H9 (cell line): Measurements from ENCODE around the gene ARSG. TPM values are rescaled to one million over a fixed set of nuclear protein-coding genes. Genes with fewer than 3 reads are reported as not detected.

Experiments
- DNase-seq: peaks from one replicate; pipeline ENCODE4 v3.0.0-alpha.2; 2017
- H2AFZ ChIP-seq: one replicate; pipeline ENCODE4 v1.6.1; 2013; ENCODE audit warnings: mild to moderate bottlenecking, low read length, control low read depth, moderate library complexity
- H2AK5ac ChIP-seq: 2 replicates; pipeline ENCODE4 v1.6.1; 2013; ENCODE audit warnings: low read length, control low read depth, mixed read lengths; ENCODE audit not compliant: insufficient read length
- H2BK120ac ChIP-seq: one replicate; pipeline ENCODE4 v1.6.1; 2013; ENCODE audit warnings: low read depth, mild to moderate bottlenecking, low read length, control low read depth, inconsistent platforms; ENCODE audit not compliant: poor library complexity, severe bottlenecking
- H2BK12ac ChIP-seq: 2 replicates; pipeline ENCODE4 v1.6.1; 2013; ENCODE audit warnings: low read length, control low read depth, mixed read lengths, low read depth; ENCODE audit not compliant: insufficient read length
- H2BK15ac ChIP-seq: 2 replicates; pipeline ENCODE4 v1.6.1; 2013; ENCODE audit warnings: low read depth, low read length, control low read depth
- H2BK20ac ChIP-seq: one replicate; pipeline ENCODE4 v1.6.1; 2013; ENCODE audit warnings: low read depth, mild to moderate bottlenecking, low read length, control low read depth, inconsistent platforms; ENCODE audit not compliant: poor library complexity, severe bottlenecking
- H2BK5ac ChIP-seq: 2 replicates; pipeline ENCODE4 v1.6.1; 2013; ENCODE audit warnings: low read length, control low read depth, mixed read lengths; ENCODE audit not compliant: insufficient read length
- H3K14ac ChIP-seq: 2 replicates; pipeline ENCODE4 v1.6.1; 2013; ENCODE audit warnings: low read length, control low read depth; ENCODE audit not compliant: insufficient read depth
- H3K18ac ChIP-seq: 2 replicates; pipeline ENCODE4 v1.6.1; 2013; ENCODE audit warnings: low read depth, mild to moderate bottlenecking, mixed read lengths, low read length, control low read depth; ENCODE audit not compliant: insufficient read length
- H3K23ac ChIP-seq: 2 replicates; pipeline ENCODE4 v1.6.1; 2013; ENCODE audit warnings: low read length, control low read depth, mixed read lengths, low read depth; ENCODE audit not compliant: insufficient read length
- H3K23me2 ChIP-seq: 2 replicates; pipeline ENCODE4 v1.6.1; 2013; ENCODE audit warnings: low read depth, mild to moderate bottlenecking, mixed read lengths, low read length, control low read depth; ENCODE audit not compliant: insufficient read length, poor library complexity, severe bottlenecking
- H3K27ac ChIP-seq: 2 replicates; pipeline ENCODE4 v1.5.1; 2013; ENCODE audit warnings: low read length, control low read depth, mixed read lengths, low read depth; ENCODE audit not compliant: insufficient read length
- H3K27me3 ChIP-seq: 2 replicates; pipeline ENCODE4 v1.6.1; 2013; ENCODE audit warnings: low read length, control low read depth, inconsistent platforms; ENCODE audit not compliant: insufficient read depth
- H3K4ac ChIP-seq: 2 replicates; pipeline ENCODE4 v1.6.1; 2013; ENCODE audit warnings: low read depth, mild to moderate bottlenecking, control low read depth, inconsistent platforms, low read length, moderate library complexity
- H3K4me1 ChIP-seq: 2 replicates; pipeline ENCODE4 v1.6.1; 2013; ENCODE audit warnings: low read length, control low read depth, inconsistent platforms; ENCODE audit not compliant: insufficient read depth
- H3K4me2 ChIP-seq: 2 replicates; pipeline ENCODE4 v1.6.1; 2013; ENCODE audit warnings: low read length, control low read depth, mixed read lengths; ENCODE audit not compliant: insufficient read length, insufficient read depth
- H3K56ac ChIP-seq: 2 replicates; pipeline ENCODE4 v1.6.1; 2013; ENCODE audit warnings: low read depth, mild to moderate bottlenecking, mixed read lengths, low read length, control low read depth; ENCODE audit not compliant: insufficient read length
- H3K79me1 ChIP-seq: 2 replicates; pipeline ENCODE4 v1.6.1; 2013; ENCODE audit warnings: low read depth, mild to moderate bottlenecking, moderate library complexity, low read length, control low read depth, inconsistent platforms; ENCODE audit not compliant: insufficient read depth, poor library complexity, severe bottlenecking
- H3K79me2 ChIP-seq: 2 replicates; pipeline ENCODE4 v1.6.1; 2013; ENCODE audit warnings: low read length, control low read depth, inconsistent platforms; ENCODE audit not compliant: insufficient read depth
- H3K9ac ChIP-seq: 2 replicates; pipeline ENCODE4 v1.6.1; 2013; ENCODE audit warnings: low read length, control low read depth, mixed read lengths; ENCODE audit not compliant: insufficient read length; ENCODE audit errors: extremely low read depth
- H3K9me3 ChIP-seq: one replicate; pipeline ENCODE4 v1.6.1; 2013; ENCODE audit warnings: low read depth, low read length, inconsistent platforms; ENCODE audit not compliant: control insufficient read depth
- H3T11ph ChIP-seq: one replicate; pipeline ENCODE4 v1.6.1; 2013; ENCODE audit warnings: mild to moderate bottlenecking, low read length, control low read depth, inconsistent platforms
- H4K20me1 ChIP-seq: one replicate; pipeline ENCODE4 v1.6.1; 2013; ENCODE audit not compliant: control insufficient read depth, insufficient read length, insufficient read depth
- H4K5ac ChIP-seq: 2 replicates; pipeline ENCODE4 v1.6.1; 2013; ENCODE audit warnings: low read depth, mild to moderate bottlenecking, mixed read lengths, low read length, control low read depth; ENCODE audit not compliant: insufficient read length
- H4K8ac ChIP-seq: replicated peaks from 2 replicates; pipeline ENCODE4 v1.6.1; 2013; ENCODE audit warnings: low read length, control low read depth, mixed read lengths, low read depth; ENCODE audit not compliant: insufficient read length
- H4K91ac ChIP-seq: 2 replicates; pipeline ENCODE4 v1.6.1; 2013; ENCODE audit warnings: low read depth, mild to moderate bottlenecking, moderate library complexity, mixed read lengths, low read length, control low read depth; ENCODE audit not compliant: insufficient read length
- H3K27ac Mint-ChIP-seq, 3 experiments: 2 replicates in 2 of 3; 3 replicates in 1 of 3; pipeline ENCODE4 v1.8.0; 2020 to 2021; ENCODE audit warnings: mixed read lengths in 3 of 3, mild to moderate bottlenecking in 1 of 3, moderate library complexity in 1 of 3
- H3K27me3 Mint-ChIP-seq: 2 replicates; pipeline ENCODE4 v1.8.0; 2021; ENCODE audit warnings: low read depth, mild to moderate bottlenecking, moderate library complexity, mixed read lengths
- H3K36me3 Mint-ChIP-seq, 3 experiments: 2 replicates in 2 of 3; 3 replicates in 1 of 3; pipeline ENCODE4 v1.8.0; 2020 to 2021; ENCODE audit warnings: low read depth in 3 of 3, mixed read lengths in 3 of 3; ENCODE audit not compliant: insufficient read depth in 1 of 3
- H3K4me1 Mint-ChIP-seq, 2 experiments: 2 replicates each; pipeline ENCODE4 v1.8.0; 2020; ENCODE audit warnings: mixed read lengths in 2 of 2
- H3K4me3 Mint-ChIP-seq, 2 experiments: 2 replicates in 1 of 2; 3 replicates in 1 of 2; pipeline ENCODE4 v1.8.0; 2020 to 2021; ENCODE audit warnings: mild to moderate bottlenecking in 2 of 2, mixed read lengths in 2 of 2, moderate library complexity in 1 of 2
- H3K9me3 Mint-ChIP-seq, 2 experiments: 2 replicates in 1 of 2; 3 replicates in 1 of 2; pipeline ENCODE4 v1.8.0; 2020; ENCODE audit warnings: mild to moderate bottlenecking in 2 of 2, mixed read lengths in 2 of 2, moderate library complexity in 1 of 2
- WGBS: extraction: QIAGEN DNeasy Blood & Tissue Kit; methylation state at CpG from one replicate; pipeline ENCODE4 v1.1.7; 2013; ENCODE audit warnings: missing lambda C conversion rate, low lambda C conversion rate, mixed read lengths; ENCODE audit not compliant: insufficient read length; ENCODE audit errors: extremely low coverage; 5-methylcytosine and 5-hydroxymethylcytosine counted together
- total RNA-seq: library from RNA; stranded (reverse); gene quantifications from 2 replicates; pipeline ENCODE4 v1.2.1, GENCODE V29; 2021
- TF ChIP-seq, protein P1 (sequence below): fragments of 200-600 bp; sonication (generic); conservative IDR thresholded peaks from 3 replicates; pipeline ENCODE4 v1.8.0; 2021; ENCODE audit warnings: antibody characterized with exemption, mild to moderate bottlenecking

Gene ARSG
- total RNA-seq, 1 experiment from 2014 or later = 3.6 TPM

DNA sequence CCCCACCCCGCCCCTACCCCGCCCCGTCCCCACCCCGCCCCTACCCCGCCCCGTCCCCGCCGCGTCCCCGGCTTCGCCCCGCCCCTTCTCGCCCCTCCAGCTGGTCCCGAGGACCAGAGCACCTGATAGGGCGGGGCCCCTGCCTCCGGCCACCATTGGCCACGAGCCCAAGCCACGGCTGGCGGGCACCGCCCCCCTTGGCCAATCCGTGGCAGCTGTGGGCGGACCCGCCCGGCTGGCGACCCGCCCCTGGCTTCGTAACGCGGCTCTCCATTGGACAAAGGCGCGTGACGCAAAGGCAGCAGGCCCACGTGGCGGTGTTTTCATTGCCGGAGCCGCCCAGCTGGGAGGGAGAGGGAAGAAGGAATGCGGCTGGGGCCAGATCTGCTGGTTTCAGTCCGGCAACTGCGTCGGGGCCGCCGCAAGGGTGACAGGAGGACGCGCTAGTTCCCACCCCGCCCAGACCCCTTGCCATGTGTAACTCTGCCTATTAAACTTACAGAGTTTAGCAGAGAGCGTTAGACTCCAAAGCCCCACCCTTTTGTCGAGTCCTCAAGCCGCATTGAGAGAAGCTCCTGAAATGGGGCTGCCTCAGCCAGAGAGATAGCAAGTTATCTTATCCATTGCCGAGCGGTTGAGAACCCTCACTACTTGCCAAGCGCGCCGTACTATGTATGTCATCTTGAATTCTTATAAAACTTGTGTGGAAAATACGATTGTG is 166.4 kb downstream of the ARSG start:
- Histone ChIP-seq H2BK12ac (no peak overlapping the region), H3K23me2 (peaks cover 3% of the 10 kb centered on the region), H3K18ac (no peak overlapping the region), H3K27ac (no peak overlapping the region), H4K91ac (no peak overlapping the region), H3K9ac (no peak overlapping the region), H3K9me3 (no peaks in the 10 kb centered on the region), H3K4ac (no peak overlapping the region), H4K5ac (no peak overlapping the region), H2AFZ (no peak overlapping the region), H3K79me2 (no peaks in the 10 kb centered on the region), H3K79me1 (no peaks in the 10 kb centered on the region), H3T11ph (no peak overlapping the region), H3K27me3 (no peaks in the 10 kb centered on the region), H3K4me1 (peaks cover 8% of the 10 kb centered on the region; the same call in 1 of the 2 replicates), H3K14ac (no peak overlapping the region), H2BK20ac (no peak overlapping the region), H4K20me1 (no peaks in the 10 kb centered on the region), H4K8ac (no peak overlapping the region), H2BK120ac (no peak overlapping the region), H3K4me2 (peak overlapping the region; percentile 65), H2BK15ac (no peak overlapping the region), H3K23ac (no peak overlapping the region), H2BK5ac (no peak overlapping the region), H3K56ac (no peak overlapping the region), H2AK5ac (no peak overlapping the region)
- no peaks in the 10 kb centered on the region for H3K9me3 Mint-ChIP-seq
- TF ChIP-seq, protein P1, sequence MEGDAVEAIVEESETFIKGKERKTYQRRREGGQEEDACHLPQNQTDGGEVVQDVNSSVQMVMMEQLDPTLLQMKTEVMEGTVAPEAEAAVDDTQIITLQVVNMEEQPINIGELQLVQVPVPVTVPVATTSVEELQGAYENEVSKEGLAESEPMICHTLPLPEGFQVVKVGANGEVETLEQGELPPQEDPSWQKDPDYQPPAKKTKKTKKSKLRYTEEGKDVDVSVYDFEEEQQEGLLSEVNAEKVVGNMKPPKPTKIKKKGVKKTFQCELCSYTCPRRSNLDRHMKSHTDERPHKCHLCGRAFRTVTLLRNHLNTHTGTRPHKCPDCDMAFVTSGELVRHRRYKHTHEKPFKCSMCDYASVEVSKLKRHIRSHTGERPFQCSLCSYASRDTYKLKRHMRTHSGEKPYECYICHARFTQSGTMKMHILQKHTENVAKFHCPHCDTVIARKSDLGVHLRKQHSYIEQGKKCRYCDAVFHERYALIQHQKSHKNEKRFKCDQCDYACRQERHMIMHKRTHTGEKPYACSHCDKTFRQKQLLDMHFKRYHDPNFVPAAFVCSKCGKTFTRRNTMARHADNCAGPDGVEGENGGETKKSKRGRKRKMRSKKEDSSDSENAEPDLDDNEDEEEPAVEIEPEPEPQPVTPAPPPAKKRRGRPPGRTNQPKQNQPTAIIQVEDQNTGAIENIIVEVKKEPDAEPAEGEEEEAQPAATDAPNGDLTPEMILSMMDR = 0 out of 3 replicates have a peak, but pooled peaks have one; percentile 13
- DNase-seq = peak; percentile 100
- H3K27ac Mint-ChIP-seq = no peak overlapping the region
- no CpG with 5 or more reads among the region's 54 CpGs for WGBS
- H3K27me3 Mint-ChIP-seq = peaks cover 3% of the 10 kb centered on the region; the same call in 1 of the 2 replicates
- H3K36me3 Mint-ChIP-seq = no peaks in the 10 kb centered on the region; a peak in 1 of 7 replicates
- H3K4me3 Mint-ChIP-seq = peak overlapping the region; percentile 71 to 87
- H3K4me1 Mint-ChIP-seq = peaks cover 38% of the 10 kb centered on the region in 2 experiments
